Mesothelial cell of epicardium (in vitro differentiated cells): ENCODE measurements around the gene PABPC1L. TPM values are rescaled to one million over a fixed set of nuclear protein-coding genes. Genes with fewer than 3 reads are reported as not detected.
"Not testable (repeated sequence)": the region's sequence is repeated elsewhere in the genome, so short reads cannot be mapped to it uniquely, and the experiment has no call there.

ENCODE experiments used
- DNase-seq, 2 experiments: peaks; one replicate each; pipeline ENCODE4 v3.0.0; 2021; ENCODE audit warnings: low spot score in 2 of 2; ENCODE audit not compliant: unreplicated experiment in 2 of 2
- H3K27ac Mint-ChIP-seq: 2 replicates; pipeline ENCODE4 v1.8.0; 2021; ENCODE audit warnings: mixed read lengths
- H3K27me3 Mint-ChIP-seq: 2 replicates; pipeline ENCODE4 v1.8.0; 2021; ENCODE audit warnings: low read depth, mixed read lengths
- H3K36me3 Mint-ChIP-seq: 2 replicates; pipeline ENCODE4 v1.8.0; 2021; ENCODE audit warnings: mixed read lengths
- H3K4me1 Mint-ChIP-seq: 2 replicates; pipeline ENCODE4 v1.8.0; 2021; ENCODE audit warnings: mixed read lengths
- H3K4me3 Mint-ChIP-seq: 2 replicates; pipeline ENCODE4 v1.8.0; 2021; ENCODE audit warnings: mild to moderate bottlenecking, moderate library complexity, mixed read lengths
- H3K9me3 Mint-ChIP-seq: 2 replicates; pipeline ENCODE4 v1.8.0; 2021; ENCODE audit warnings: mixed read lengths
- total RNA-seq: library from RNA; stranded (reverse); gene quantifications from 3 replicates; pipeline ENCODE4 v1.2.1, GENCODE V29; 2021
- TF ChIP-seq, protein P1 (sequence below): fragments of 200-600 bp; sonication (generic); IDR thresholded peaks from one replicate; pipeline ENCODE4 v1.5.0; 2021; ENCODE audit warnings: antibody characterized with exemption; ENCODE audit not compliant: unreplicated experiment

PABPC1L gene
- total RNA-seq, 1 donor from 2014 or later: 135 TPM

DNA sequence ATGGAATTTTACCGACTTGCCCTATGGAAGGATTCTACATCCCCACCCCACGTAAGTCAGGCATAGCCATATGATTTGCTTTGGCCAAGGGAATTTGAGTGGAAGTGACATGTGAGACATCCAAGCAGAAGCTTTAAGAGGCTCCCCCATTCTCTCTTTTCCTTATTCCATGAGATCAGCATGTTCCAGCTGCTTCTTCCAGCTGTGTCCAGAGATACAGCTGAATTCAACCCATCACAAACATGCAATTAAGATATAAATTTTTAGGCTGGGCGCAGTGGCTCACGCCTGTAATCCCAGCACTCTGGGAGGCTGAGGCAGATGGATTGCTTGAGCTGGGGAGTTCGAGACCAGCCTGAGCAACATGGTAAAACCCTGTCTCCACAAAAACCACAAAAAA, 40.4 kb upstream of the PABPC1L start:
- no peak for DNase-seq
- no peaks in the 10 kb centered on the region for H3K9me3 Mint-ChIP-seq
- H3K36me3 Mint-ChIP-seq: no peaks in the 10 kb centered on the region
- H3K4me1 Mint-ChIP-seq: no peaks in the 10 kb centered on the region
- TF ChIP-seq, protein P1, sequence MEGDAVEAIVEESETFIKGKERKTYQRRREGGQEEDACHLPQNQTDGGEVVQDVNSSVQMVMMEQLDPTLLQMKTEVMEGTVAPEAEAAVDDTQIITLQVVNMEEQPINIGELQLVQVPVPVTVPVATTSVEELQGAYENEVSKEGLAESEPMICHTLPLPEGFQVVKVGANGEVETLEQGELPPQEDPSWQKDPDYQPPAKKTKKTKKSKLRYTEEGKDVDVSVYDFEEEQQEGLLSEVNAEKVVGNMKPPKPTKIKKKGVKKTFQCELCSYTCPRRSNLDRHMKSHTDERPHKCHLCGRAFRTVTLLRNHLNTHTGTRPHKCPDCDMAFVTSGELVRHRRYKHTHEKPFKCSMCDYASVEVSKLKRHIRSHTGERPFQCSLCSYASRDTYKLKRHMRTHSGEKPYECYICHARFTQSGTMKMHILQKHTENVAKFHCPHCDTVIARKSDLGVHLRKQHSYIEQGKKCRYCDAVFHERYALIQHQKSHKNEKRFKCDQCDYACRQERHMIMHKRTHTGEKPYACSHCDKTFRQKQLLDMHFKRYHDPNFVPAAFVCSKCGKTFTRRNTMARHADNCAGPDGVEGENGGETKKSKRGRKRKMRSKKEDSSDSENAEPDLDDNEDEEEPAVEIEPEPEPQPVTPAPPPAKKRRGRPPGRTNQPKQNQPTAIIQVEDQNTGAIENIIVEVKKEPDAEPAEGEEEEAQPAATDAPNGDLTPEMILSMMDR: no peak
- H3K4me3 Mint-ChIP-seq: no peak overlapping the region
- H3K27me3 Mint-ChIP-seq: peaks cover 14% of the 10 kb centered on the region
- no peak overlapping the region for H3K27ac Mint-ChIP-seq

DNA sequence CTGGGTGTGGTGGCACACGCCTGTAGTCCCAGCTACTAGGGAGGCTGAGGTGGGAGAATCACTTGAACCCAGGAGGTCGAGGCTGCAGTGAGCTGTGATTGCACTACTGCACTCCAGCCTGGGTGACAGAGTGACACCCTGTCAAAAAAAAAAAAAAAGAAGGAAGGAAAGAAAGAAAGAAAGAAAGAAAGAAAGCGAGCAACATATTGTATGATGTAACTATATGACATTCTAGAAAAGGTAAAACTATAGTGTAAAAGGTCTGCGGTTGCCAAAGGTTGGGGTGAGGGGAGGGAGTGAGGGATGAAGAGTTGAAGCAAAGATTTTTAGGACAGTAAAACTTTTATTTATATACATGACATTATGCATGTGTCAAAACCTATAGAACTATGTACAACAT, 27.5 kb upstream of the PABPC1L start:
- not testable (repeated sequence) for DNase-seq, H3K36me3 Mint-ChIP-seq, H3K27ac Mint-ChIP-seq, H3K27me3 Mint-ChIP-seq, H3K4me3 Mint-ChIP-seq, H3K9me3 Mint-ChIP-seq
- H3K4me1 Mint-ChIP-seq: peaks cover 22% of the 10 kb centered on the region

DNA sequence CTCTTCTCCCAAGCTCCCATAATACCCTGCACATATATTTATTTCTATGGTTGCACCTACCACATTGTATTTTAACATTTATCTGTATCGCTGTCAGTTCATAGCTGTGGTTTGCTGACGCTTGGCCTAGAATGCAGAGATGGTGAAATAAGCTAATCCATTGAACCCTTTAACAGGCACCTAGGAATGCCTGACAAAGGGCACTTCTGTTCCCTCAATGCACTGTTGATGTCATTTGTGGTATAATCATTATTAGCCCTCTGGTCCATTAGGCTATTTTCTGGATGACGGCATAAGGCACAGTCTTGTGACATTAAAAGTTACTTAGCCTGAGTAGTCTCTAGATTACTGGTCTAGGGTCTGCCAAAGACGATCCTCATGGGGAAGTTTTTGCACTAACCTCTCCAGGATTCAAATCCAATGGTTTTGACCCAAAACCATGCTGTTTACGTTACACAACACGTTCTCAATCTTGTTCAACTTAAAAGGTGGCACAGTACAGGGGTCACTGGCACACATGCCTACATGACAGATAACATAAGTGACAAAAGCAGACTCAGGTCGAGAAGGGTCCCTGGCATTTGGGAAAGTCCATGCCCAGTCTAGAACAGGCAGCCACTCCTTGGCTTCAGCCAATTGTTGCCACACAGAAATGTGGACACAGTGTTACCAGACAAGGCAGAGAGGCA, 26.5 kb upstream of the PABPC1L start:
- DNase-seq: no peak
- no peaks in the 10 kb centered on the region for H3K36me3 Mint-ChIP-seq
- no peaks in the 10 kb centered on the region for H3K27me3 Mint-ChIP-seq
- TF ChIP-seq, protein P1: no peak
- H3K9me3 Mint-ChIP-seq: peaks cover 2% of the 10 kb centered on the region
- no peak overlapping the region for H3K27ac Mint-ChIP-seq
- H3K4me1 Mint-ChIP-seq: peaks cover 31% of the 10 kb centered on the region
- H3K4me3 Mint-ChIP-seq: no peak overlapping the region

DNA sequence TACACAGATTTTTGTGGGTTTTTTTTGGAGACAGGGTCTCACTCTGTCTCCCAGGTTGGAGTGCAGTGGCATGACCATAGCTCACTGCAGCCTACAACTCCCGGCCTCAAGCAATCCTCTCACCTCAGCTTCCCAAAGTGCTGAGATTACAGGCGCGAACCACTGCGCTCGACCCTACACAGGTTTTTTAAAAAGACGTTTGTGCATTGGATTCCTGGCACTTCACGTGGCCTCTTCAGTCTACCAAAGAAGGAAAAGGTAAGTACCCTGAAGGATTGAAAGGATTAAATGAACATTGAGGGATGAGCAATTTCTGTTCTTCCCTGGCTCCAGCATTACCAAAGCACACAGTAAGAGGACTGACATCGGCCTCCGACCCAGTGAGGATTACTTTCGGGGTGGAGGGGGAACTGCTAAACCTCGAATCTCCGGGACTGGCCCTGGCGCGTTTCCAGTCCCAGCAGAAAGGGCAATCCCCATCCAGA, 24.9 kb upstream of the PABPC1L start:
- DNase-seq: no peak
- Mint-ChIP-seq H3K4me3 (peak overlapping the region; percentile 88), H3K9me3 (no peaks in the 10 kb centered on the region), H3K27ac (peak overlapping the region; percentile 92), H3K4me1 (peaks cover 44% of the 10 kb centered on the region), H3K36me3 (no peaks in the 10 kb centered on the region), H3K27me3 (no peaks in the 10 kb centered on the region)
- TF ChIP-seq, protein P1: no peak

DNA sequence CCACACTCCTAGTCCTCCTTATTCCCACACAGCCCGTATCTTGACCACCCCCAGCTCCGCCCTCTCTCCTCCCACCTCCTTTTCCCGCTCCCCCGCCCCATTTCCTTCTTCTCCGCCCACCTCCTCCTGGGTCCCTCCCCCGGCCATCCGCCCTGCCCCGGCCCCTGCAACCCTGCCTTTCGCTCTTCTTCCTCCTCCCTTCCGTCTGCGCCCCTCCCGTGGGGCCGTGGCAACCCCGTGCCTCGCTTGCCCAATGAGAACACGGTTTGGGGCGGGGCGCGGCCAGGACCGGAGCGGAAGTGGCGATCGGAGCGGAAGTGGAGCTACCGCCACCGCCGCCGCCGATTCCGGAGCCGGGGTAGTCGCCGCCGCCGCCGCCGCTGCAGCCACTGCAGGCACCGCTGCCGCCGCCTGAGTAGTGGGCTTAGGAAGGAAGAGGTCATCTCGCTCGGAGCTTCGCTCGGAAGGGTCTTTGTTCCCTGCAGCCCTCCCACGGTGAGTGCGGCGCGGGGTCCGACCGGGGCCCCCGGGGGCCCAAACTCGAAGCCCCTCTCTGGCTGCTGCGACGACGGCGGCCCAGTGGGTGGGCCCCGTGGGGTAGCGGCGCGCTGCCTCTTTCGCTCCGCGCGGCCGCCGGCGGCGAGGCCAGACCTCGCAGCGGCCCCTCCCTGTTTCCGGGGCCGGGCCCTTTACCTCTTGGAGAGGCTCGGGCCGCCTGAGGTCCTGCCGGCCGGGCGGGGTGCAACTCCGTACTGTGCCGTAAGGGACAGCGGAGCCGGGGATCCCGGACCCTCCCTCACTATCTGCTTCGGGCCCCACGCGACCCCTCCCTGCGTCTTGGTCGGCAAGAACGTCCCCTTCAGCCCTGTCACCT, 24.2 kb upstream of the PABPC1L start, which contains the start of gene YWHAB:
Gene YWHAB, plus strand, starts transcription at position 314 of the 874 bp plus-strand sequence. CDS start 15,829 bp downstream, outside the sequence.
- Mint-ChIP-seq H3K9me3 (no peaks in the 10 kb centered on the region), H3K27ac (peak within 1 kb of the TSS; percentile 92), H3K27me3 (no peaks in the 10 kb centered on the region), H3K36me3 (no peaks in the 10 kb centered on the region), H3K4me1 (peaks cover 44% of the 10 kb centered on the region), H3K4me3 (peak within 1 kb of the TSS; percentile 91)
- TF ChIP-seq, protein P1: no peak
- peak; percentile 93 to 97 for DNase-seq

DNA sequence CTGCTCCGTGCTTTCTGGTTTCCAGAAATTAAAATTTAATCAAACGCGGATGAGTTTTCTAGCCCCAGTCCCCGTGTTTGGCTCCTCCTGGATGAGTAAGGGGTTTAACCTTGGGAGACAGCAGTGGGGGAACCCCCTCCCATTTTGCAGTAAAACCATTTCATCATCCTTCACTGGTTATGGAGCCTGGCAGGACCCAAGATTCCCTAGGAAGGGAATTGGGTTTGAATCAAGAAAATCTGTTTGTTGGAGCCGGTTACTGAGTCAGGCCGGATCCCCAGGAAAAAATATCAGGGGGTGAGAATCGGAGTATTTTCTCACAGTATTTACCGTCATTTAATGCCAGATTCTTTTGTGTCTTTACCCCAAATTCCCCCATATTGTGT, 23.6 kb upstream of the PABPC1L start:
- Mint-ChIP-seq H3K36me3 (no peaks in the 10 kb centered on the region), H3K27me3 (no peaks in the 10 kb centered on the region), H3K4me3 (peak overlapping the region; percentile 91), H3K27ac (peak overlapping the region; percentile 90), H3K9me3 (no peaks in the 10 kb centered on the region), H3K4me1 (peaks cover 44% of the 10 kb centered on the region)
- no peak for DNase-seq
- TF ChIP-seq, protein P1: no peak
